Ramos (cell line): ENCODE data around the gene NAALAD2.
"Not testable (repeated sequence)": the region's sequence is repeated elsewhere in the genome, so short reads cannot be mapped to it uniquely, and the experiment has no call there.

Experiments
- in situ Hi-C: fragments of 300-500 bp; cut with MboI; formaldehyde crosslinking; loops from one replicate; pipeline ENCODE4 v1.14.3; 2022; ENCODE audit warnings: low sequenced_read_pairs; ENCODE audit not compliant: unreplicated experiment

NAALAD2 gene

DNA sequence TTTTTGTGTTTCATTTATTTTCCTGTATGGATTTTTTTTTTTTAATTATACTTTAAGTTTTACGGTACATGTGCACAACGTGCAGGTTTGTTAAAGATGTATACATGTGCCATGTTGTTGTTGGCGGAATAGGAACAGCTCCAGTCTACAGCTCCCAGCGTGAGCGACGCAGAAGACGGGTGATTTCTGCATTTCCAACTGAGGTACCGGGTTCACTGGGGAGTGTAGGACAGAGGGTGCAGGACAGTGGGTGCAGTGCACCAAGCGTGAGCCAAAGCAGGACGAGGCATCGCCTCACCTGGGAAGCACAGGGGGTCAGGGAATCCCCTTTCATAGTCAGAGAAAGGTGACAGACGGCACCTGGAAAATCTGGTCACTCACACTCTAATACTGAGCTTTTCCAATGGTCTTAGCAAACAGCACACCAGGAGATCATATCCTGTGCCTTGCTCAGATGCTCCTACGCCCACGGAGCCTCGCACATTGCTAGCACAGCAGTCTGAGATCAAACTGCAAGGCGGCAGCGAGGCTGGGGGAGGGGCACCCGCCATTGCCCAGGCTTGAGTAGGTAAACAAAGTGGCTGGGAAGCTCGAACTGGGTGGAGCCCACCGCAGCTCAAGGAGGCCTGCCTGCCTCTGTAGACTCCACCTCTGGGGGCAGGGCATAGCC is 105.6 kb downstream of the NAALAD2 start:
- in situ Hi-C loops, result not testable (repeated sequence)

DNA sequence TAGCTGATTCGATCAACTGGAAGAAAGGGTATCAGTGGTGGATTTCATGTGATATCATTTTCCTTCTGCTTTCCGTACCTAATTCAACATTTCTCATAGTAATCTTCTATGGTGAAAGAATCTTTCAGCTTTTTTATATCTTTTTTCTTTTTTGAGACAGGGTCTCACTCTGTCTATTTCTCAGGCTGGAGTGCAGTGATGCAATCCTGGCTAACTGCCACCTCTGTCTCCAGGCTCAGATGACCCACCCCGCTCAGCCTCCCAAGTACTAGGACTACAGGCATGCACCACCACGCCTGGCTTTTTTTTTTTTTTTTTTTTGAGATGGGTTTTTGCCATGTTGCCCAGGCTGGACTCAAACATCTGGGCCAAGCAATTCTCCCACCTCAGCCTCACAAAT is 107.0 kb downstream of the NAALAD2 start:
- in situ Hi-C loops, result no loop called here
